ENCODE measurements around the gene ATP6V1G2. TPM values are rescaled to one million over a fixed set of nuclear protein-coding genes. Genes with fewer than 3 reads are reported as not detected.

The ATP6V1G2 gene
- total and polyA plus RNA-seq, 12 donors: 0.87 to 6.6 (median 3.1) TPM

GRCh38 chr6:31547727-31548543, 1.5 kb upstream of the ATP6V1G2 start:
- Histone ChIP-seq H3K27ac (peak overlapping the region; percentile 53 to 88 (median 77)), H3K4me3 (peak overlapping the region in 2 of 4 donors; percentile 39 to 60), H3K27me3 (no peaks in the 10 kb centered on the region), H3K4me1 (replicated peaks in 1 of 2) (peaks cover 9 to 28% of the 10 kb centered on the region in 2 donors), H3K9me3 (replicated peaks in 1 of 3) (no peaks in the 10 kb centered on the region), H3K36me3 (replicated peaks in 1 of 2) (peaks cover 0 to 6% of the 10 kb centered on the region in 2 donors)
- DNase-seq: peak in 1 of 7 donors; percentile 40
- 72 to 77% (median 76%) methylated on average over 20 to 24 of the region's 24 CpGs for whole genome bisulfite sequencing, 4 donors
- no peak for TF ChIP-seq POLR2A (IDR thresholded peaks at IDR 0.05)
- TF ChIP-seq, protein P1, sequence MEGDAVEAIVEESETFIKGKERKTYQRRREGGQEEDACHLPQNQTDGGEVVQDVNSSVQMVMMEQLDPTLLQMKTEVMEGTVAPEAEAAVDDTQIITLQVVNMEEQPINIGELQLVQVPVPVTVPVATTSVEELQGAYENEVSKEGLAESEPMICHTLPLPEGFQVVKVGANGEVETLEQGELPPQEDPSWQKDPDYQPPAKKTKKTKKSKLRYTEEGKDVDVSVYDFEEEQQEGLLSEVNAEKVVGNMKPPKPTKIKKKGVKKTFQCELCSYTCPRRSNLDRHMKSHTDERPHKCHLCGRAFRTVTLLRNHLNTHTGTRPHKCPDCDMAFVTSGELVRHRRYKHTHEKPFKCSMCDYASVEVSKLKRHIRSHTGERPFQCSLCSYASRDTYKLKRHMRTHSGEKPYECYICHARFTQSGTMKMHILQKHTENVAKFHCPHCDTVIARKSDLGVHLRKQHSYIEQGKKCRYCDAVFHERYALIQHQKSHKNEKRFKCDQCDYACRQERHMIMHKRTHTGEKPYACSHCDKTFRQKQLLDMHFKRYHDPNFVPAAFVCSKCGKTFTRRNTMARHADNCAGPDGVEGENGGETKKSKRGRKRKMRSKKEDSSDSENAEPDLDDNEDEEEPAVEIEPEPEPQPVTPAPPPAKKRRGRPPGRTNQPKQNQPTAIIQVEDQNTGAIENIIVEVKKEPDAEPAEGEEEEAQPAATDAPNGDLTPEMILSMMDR (IDR thresholded peaks at IDR 0.05): no peak
- intact Hi-C loops (cut with DNase I): loop anchor here (2.0 to 5.0 kb wide), 2 partner anchors 49 to 51 kb away; no protein-coding TSS in a partner anchor

DNA sequence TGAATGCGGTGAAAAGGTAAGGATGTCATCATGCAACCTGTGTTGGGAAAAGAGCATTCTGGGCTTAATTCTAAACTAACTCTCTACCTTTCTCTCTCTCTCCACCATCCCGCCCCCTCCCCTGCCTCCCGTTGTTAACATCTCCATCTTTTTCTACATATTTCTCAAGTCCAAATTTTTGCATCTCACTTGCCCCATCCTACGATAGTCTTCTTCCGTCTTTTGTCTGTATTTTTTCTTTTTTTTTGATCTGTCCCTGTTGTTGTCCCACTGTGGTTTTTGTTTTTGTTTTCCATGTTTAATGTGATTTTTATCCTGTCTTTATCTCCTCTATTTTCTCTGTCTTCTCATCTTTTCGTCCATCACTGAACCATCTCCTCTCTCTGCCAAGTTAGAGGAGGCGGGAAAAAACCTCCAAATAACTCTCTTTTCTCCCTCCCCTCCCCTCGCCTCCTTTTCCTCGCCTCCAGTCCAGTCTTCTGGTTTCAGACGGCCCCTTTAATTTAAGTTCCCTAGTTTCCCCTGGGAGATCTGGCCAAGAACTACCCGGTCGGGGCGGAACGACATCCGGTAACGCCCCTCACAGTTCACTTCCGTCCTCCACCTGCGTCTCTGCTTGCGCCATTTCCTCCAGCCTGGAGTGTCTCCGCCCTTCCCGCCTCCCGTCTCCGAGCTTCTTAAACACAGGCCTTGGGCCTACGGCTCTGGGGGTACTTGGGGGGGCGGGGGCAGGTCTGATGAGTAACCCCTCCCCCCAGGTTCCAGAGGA, 734 bp upstream of the ATP6V1G2 start, which contains the start of gene NFKBIL1:
NFKBIL1 (plus strand) TSS at position 651 of the 769 bp plus-strand sequence; CDS start at position 738, 87 bp downstream.
- intact Hi-C loops (cut with DNase I): loop anchor here (2.0 to 5.0 kb wide), 2 partner anchors 50 to 52 kb away; no protein-coding TSS in a partner anchor
- Histone ChIP-seq H3K36me3 (replicated peaks in 1 of 2) (peaks cover 0 to 6% of the 10 kb centered on the region in 2 donors), H3K27me3 (no peaks in the 10 kb centered on the region), H3K9me3 (replicated peaks in 1 of 3) (no peaks in the 10 kb centered on the region), H3K4me3 (peak within 1 kb of the TSS in 2 of 4 donors; percentile 39 to 60), H3K27ac (peak within 1 kb of the TSS; percentile 53 to 88 (median 77)), H3K4me1 (replicated peaks in 1 of 2) (peaks cover 14 to 33% of the 10 kb centered on the region in 2 donors)
- peak; percentile 91 to 98 (median 96) for DNase-seq
- WGBS, 4 donors: 1% methylated on average over 20 to 25 of the region's 25 CpGs
- peak; percentile 3 to 24 for TF ChIP-seq POLR2A (IDR thresholded peaks at IDR 0.05)
- TF ChIP-seq, protein P1 (IDR thresholded peaks at IDR 0.05): peak in 2 of 6 experiments; percentile 6 to 53

- intact Hi-C loops (cut with DNase I): loop anchor here in 1 of 2 donors (5.0 kb wide), 1 partner anchor 52 kb away; no protein-coding TSS in a partner anchor
- Histone ChIP-seq H3K27me3 (no peaks in the 10 kb centered on the region), H3K27ac (no peak overlapping the region), H3K4me3 (no peak overlapping the region), H3K36me3 (replicated peaks in 1 of 2) (peaks cover 0 to 6% of the 10 kb centered on the region in 2 donors), H3K4me1 (replicated peaks in 1 of 2) (peaks cover 16 to 38% of the 10 kb centered on the region in 2 donors), H3K9me3 (replicated peaks in 1 of 3) (no peaks in the 10 kb centered on the region)
- TF ChIP-seq POLR2A (IDR thresholded peaks at IDR 0.05): no peak
- TF ChIP-seq, protein P1 (IDR thresholded peaks at IDR 0.05): no peak
- 55 to 76% (median 66%) methylated on average over 6 to 7 of the region's 7 CpGs for WGBS, 4 donors
- no peak for DNase-seq
Measured at GRCh38 chr6:31545291-31545690, 1.1 kb downstream of the ATP6V1G2 start.

- Histone ChIP-seq H3K4me1 (replicated peaks in 1 of 2) (peaks cover 22 to 44% of the 10 kb centered on the region in 2 donors), H3K4me3 (no peak overlapping the region), H3K9me3 (replicated peaks in 1 of 3) (no peaks in the 10 kb centered on the region), H3K27ac (no peak overlapping the region), H3K27me3 (no peaks in the 10 kb centered on the region), H3K36me3 (replicated peaks in 1 of 2) (peaks cover 0 to 8% of the 10 kb centered on the region in 2 donors)
- intact Hi-C loops (cut with DNase I): loop anchor here in 1 of 2 donors (5.0 kb wide), 1 partner anchor 53 kb away; no protein-coding TSS in a partner anchor
- TF ChIP-seq, protein P1 (IDR thresholded peaks at IDR 0.05): no peak
- TF ChIP-seq POLR2A (IDR thresholded peaks at IDR 0.05): no peak
- 63 to 79% (median 74%) methylated on average over 2 of the region's 2 CpGs for WGBS, 4 donors
- no peak for DNase-seq
Measured at GRCh38 chr6:31544676-31545075, 1.7 kb downstream of the ATP6V1G2 start.

All from adrenal gland (tissue), 12 donors.